ENCODE data around the gene CNOT10.

The CNOT10 gene

GRCh38 chr3:32675164-32675563 is 9.8 kb upstream of the CNOT10 start:
- no peaks in the 10 kb centered on the region for H3K9me3 ChIP-seq (ENCODE audit: low read length)
- H3K79me2 ChIP-seq (ENCODE audit: insufficient read depth, low read length): no peaks in the 10 kb centered on the region
- H3K4me3 ChIP-seq (ENCODE audit: low read depth, low read length, poor library complexity, severe bottlenecking): no peak overlapping the region
- H3K9me2 ChIP-seq (ENCODE audit: low read depth, low read length): no peaks in the 10 kb centered on the region
- no peaks in the 10 kb centered on the region for H3F3A ChIP-seq (ENCODE audit: insufficient read depth, low read length)
- no peak overlapping the region for H3K4me2 ChIP-seq (ENCODE audit: low read length)
- no peak overlapping the region for H2AFZ ChIP-seq (ENCODE audit: low read length)
- H3K9ac ChIP-seq (ENCODE audit: low read length): no peak overlapping the region
- H3K36me3 ChIP-seq (ENCODE audit: insufficient read depth, low read length): no peaks in the 10 kb centered on the region
- H4K20me1 ChIP-seq (ENCODE audit: insufficient read depth, low read length): no peaks in the 10 kb centered on the region
- no peaks in the 10 kb centered on the region; the same call in 1 of the 2 replicates for H3K27me3 ChIP-seq (ENCODE audit: insufficient read depth, low read length)
- no peak overlapping the region for H3K27ac ChIP-seq (ENCODE audit: low read depth, low read length, poor library complexity, severe bottlenecking)
- TF ChIP-seq EZH2 (IDR thresholded peaks at IDR 0.05; ENCODE audit: borderline replicate concordance, low read length): no peak
- TF ChIP-seq, protein P1, sequence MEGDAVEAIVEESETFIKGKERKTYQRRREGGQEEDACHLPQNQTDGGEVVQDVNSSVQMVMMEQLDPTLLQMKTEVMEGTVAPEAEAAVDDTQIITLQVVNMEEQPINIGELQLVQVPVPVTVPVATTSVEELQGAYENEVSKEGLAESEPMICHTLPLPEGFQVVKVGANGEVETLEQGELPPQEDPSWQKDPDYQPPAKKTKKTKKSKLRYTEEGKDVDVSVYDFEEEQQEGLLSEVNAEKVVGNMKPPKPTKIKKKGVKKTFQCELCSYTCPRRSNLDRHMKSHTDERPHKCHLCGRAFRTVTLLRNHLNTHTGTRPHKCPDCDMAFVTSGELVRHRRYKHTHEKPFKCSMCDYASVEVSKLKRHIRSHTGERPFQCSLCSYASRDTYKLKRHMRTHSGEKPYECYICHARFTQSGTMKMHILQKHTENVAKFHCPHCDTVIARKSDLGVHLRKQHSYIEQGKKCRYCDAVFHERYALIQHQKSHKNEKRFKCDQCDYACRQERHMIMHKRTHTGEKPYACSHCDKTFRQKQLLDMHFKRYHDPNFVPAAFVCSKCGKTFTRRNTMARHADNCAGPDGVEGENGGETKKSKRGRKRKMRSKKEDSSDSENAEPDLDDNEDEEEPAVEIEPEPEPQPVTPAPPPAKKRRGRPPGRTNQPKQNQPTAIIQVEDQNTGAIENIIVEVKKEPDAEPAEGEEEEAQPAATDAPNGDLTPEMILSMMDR (IDR thresholded peaks at IDR 0.05; ENCODE audit: low read length): no peak
- H3K4me1 ChIP-seq (ENCODE audit: insufficient read depth, low read length, severe bottlenecking): no peaks in the 10 kb centered on the region

DNA sequence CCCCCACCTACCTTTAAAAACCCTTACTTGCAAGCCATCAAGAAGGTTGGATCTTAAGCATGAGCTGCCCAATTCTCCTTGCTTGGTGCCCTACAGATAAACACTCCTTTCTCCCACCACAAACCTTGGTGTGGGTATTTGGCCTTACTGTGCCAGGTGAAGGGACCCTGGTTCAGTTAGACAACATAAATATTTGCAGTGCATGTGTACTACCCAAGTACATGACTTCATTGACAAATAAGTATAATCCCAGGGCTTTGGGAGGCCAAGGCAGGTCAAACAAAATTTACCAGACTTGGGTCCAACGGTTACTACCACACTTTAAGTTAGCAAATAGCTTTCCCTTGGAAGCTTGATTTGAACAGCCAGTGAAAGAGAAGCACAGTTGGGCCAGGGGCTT is 9.3 kb upstream of the CNOT10 start:
- Histone ChIP-seq H3K4me1 (ENCODE audit: insufficient read depth, low read length, severe bottlenecking) (no peaks in the 10 kb centered on the region), H3K36me3 (ENCODE audit: insufficient read depth, low read length) (no peaks in the 10 kb centered on the region), H3K9me3 (ENCODE audit: low read length) (no peaks in the 10 kb centered on the region), H3F3A (ENCODE audit: insufficient read depth, low read length) (no peaks in the 10 kb centered on the region), H3K79me2 (ENCODE audit: insufficient read depth, low read length) (no peaks in the 10 kb centered on the region), H3K4me2 (ENCODE audit: low read length) (no peak overlapping the region), H3K4me3 (ENCODE audit: low read depth, low read length, poor library complexity, severe bottlenecking) (no peak overlapping the region), H3K27me3 (ENCODE audit: insufficient read depth, low read length) (no peaks in the 10 kb centered on the region; the same call in 1 of the 2 replicates), H3K9ac (ENCODE audit: low read length) (no peak overlapping the region), H3K9me2 (ENCODE audit: low read depth, low read length) (no peaks in the 10 kb centered on the region), H4K20me1 (ENCODE audit: insufficient read depth, low read length) (no peaks in the 10 kb centered on the region), H3K27ac (ENCODE audit: low read depth, low read length, poor library complexity, severe bottlenecking) (no peak overlapping the region), H2AFZ (ENCODE audit: low read length) (no peak overlapping the region)
- TF ChIP-seq, protein P1 (IDR thresholded peaks at IDR 0.05; ENCODE audit: low read length): no peak
- no peak for TF ChIP-seq EZH2 (IDR thresholded peaks at IDR 0.05; ENCODE audit: borderline replicate concordance, low read length)

- Histone ChIP-seq H3K4me1 (ENCODE audit: insufficient read depth, low read length, severe bottlenecking) (peaks cover 18% of the 10 kb centered on the region), H3K27ac (ENCODE audit: low read depth, low read length, poor library complexity, severe bottlenecking) (no peak overlapping the region), H3K27me3 (ENCODE audit: insufficient read depth, low read length) (no peaks in the 10 kb centered on the region), H3K9me2 (ENCODE audit: low read depth, low read length) (no peaks in the 10 kb centered on the region), H3K9me3 (ENCODE audit: low read length) (no peaks in the 10 kb centered on the region), H2AFZ (ENCODE audit: low read length) (no peak overlapping the region), H3K9ac (ENCODE audit: low read length) (no peak overlapping the region), H3K4me2 (ENCODE audit: low read length) (no peak overlapping the region), H3K36me3 (ENCODE audit: insufficient read depth, low read length) (no peaks in the 10 kb centered on the region), H3K79me2 (ENCODE audit: insufficient read depth, low read length) (peaks cover 15% of the 10 kb centered on the region), H3F3A (ENCODE audit: insufficient read depth, low read length) (no peaks in the 10 kb centered on the region), H4K20me1 (ENCODE audit: insufficient read depth, low read length) (no peaks in the 10 kb centered on the region), H3K4me3 (ENCODE audit: low read depth, low read length, poor library complexity, severe bottlenecking) (no peak overlapping the region)
- TF ChIP-seq, protein P1 (IDR thresholded peaks at IDR 0.05; ENCODE audit: low read length): no peak
- TF ChIP-seq EZH2 (IDR thresholded peaks at IDR 0.05; ENCODE audit: borderline replicate concordance, low read length): no peak
Observed at GRCh38 chr3:32681811-32682210, 3.2 kb upstream of the CNOT10 start.

Measured in OCI-LY1 (cell line).